Measurements from ENCODE around the gene RNF13. TPM values are rescaled to one million over a fixed set of nuclear protein-coding genes. Genes with fewer than 3 reads are reported as not detected.

RNF13 gene
- total and polyA plus RNA-seq, 2 donors (not counting 1 experiment from before 2014, with no cell fraction given) = 38.0 to 86.5 TPM

- intact Hi-C loops (cut with micrococcal nuclease) = no loop called here
- Mint-ChIP-seq H3K27ac (no peak overlapping the region), H3K27me3 (no peaks in the 10 kb centered on the region), H3K9me3 (ENCODE audit: insufficient read depth) (peaks cover 10% of the 10 kb centered on the region), H3K4me3 (no peak overlapping the region), H3K4me1 (peaks cover 2% of the 10 kb centered on the region)
- DNase-seq = no peak
- no CpG with 5 or more reads among the region's 1 CpG for WGBS (ENCODE audit: insufficient coverage)
- Histone ChIP-seq H3K9ac (ENCODE audit: low read length) (no peak overlapping the region), H3K4me1 (ENCODE audit: control insufficient read depth in 2 of 2, insufficient read depth in 2 of 2, low read length in 2 of 2) (no peaks in the 10 kb centered on the region), H3K9me3 (ENCODE audit: control extremely low read depth in 1 of 3, control insufficient read depth in 2 of 3, insufficient read depth in 1 of 3, low read length in 2 of 3) (peaks cover 5 to 10% (median 9%) of the 10 kb centered on the region in 3 donors), H3K79me2 (ENCODE audit: control insufficient read depth, insufficient read depth, low read length) (peaks cover 31% of the 10 kb centered on the region), H3K27ac (ENCODE audit: low read length in 2 of 2) (no peak overlapping the region), H3K4me3 (ENCODE audit: control extremely low read depth in 1 of 5, extremely low read depth in 1 of 5, insufficient read depth in 1 of 5, low read depth in 2 of 5, low read length in 4 of 5) (no peak overlapping the region), H4K20me1 (ENCODE audit: control insufficient read depth, insufficient read depth, low read length, poor library complexity, severe bottlenecking) (peaks cover 13% of the 10 kb centered on the region), H3K4me2 (replicated peaks; ENCODE audit: low read depth, low read length, poor library complexity, severe bottlenecking) (no peak overlapping the region), H3K27me3 (replicated peaks in 1 of 4; ENCODE audit: control extremely low read depth in 1 of 4, control insufficient read depth in 3 of 4, insufficient read depth in 4 of 4, low read length in 3 of 4) (no peaks in the 10 kb centered on the region), H3K36me3 (replicated peaks in 1 of 2; ENCODE audit: control extremely low read depth in 1 of 2, control insufficient read depth in 1 of 2, extremely low read depth in 1 of 2, insufficient read depth in 2 of 2, low read length in 1 of 2) (peaks cover 5 to 9% of the 10 kb centered on the region in 2 experiments), H2AFZ (ENCODE audit: insufficient read depth, low read depth, low read length, poor library complexity, severe bottlenecking) (no peak overlapping the region)
- ATAC-seq (ENCODE audit: low read depth) = no peak
- TF ChIP-seq CTCF (IDR thresholded peaks at IDR 0.05) = no peak
- no peak for TF ChIP-seq EZH2 (IDR thresholded peaks at IDR 0.05; ENCODE audit: borderline replicate concordance, insufficient read depth, low read depth, low read length, poor library complexity, severe bottlenecking)
- ChIA-PET POLR2A (no interaction called here), CTCF (no interaction called here)
Measured at GRCh38 chr3:149867563-149867962, 54.5 kb downstream of the RNF13 start.

- Histone ChIP-seq H3K4me2 (replicated peaks; ENCODE audit: low read depth, low read length, poor library complexity, severe bottlenecking) (no peak overlapping the region), H3K4me3 (ENCODE audit: control extremely low read depth in 1 of 5, extremely low read depth in 1 of 5, insufficient read depth in 1 of 5, low read depth in 2 of 5, low read length in 4 of 5) (no peak overlapping the region), H4K20me1 (ENCODE audit: control insufficient read depth, insufficient read depth, low read length, poor library complexity, severe bottlenecking) (peaks cover 13% of the 10 kb centered on the region), H2AFZ (ENCODE audit: insufficient read depth, low read depth, low read length, poor library complexity, severe bottlenecking) (no peak overlapping the region), H3K9ac (ENCODE audit: low read length) (no peak overlapping the region), H3K79me2 (ENCODE audit: control insufficient read depth, insufficient read depth, low read length) (peaks cover 26% of the 10 kb centered on the region), H3K27me3 (replicated peaks in 1 of 4; ENCODE audit: control extremely low read depth in 1 of 4, control insufficient read depth in 3 of 4, insufficient read depth in 4 of 4, low read length in 3 of 4) (no peaks in the 10 kb centered on the region), H3K36me3 (replicated peaks in 1 of 2; ENCODE audit: control extremely low read depth in 1 of 2, control insufficient read depth in 1 of 2, extremely low read depth in 1 of 2, insufficient read depth in 2 of 2, low read length in 1 of 2) (peaks cover 2 to 16% of the 10 kb centered on the region in 2 experiments), H3K9me3 (ENCODE audit: control extremely low read depth in 1 of 3, control insufficient read depth in 2 of 3, insufficient read depth in 1 of 3, low read length in 2 of 3) (peaks cover 0 to 10% (median 9%) of the 10 kb centered on the region in 3 donors), H3K4me1 (ENCODE audit: control insufficient read depth in 2 of 2, insufficient read depth in 2 of 2, low read length in 2 of 2) (no peaks in the 10 kb centered on the region), H3K27ac (ENCODE audit: low read length in 2 of 2) (no peak overlapping the region)
- peaks cover 5% of the 10 kb centered on the region for H3K9me3 Mint-ChIP-seq (ENCODE audit: insufficient read depth)
- peaks cover 2% of the 10 kb centered on the region for H3K4me1 Mint-ChIP-seq
- no CpG with 5 or more reads among the region's 3 CpGs for WGBS (ENCODE audit: insufficient coverage)
- ChIA-PET CTCF (no interaction called here), POLR2A (no interaction called here)
- intact Hi-C loops (cut with micrococcal nuclease) = no loop called here
- no peak overlapping the region for H3K4me3 Mint-ChIP-seq
- H3K27ac Mint-ChIP-seq = no peak overlapping the region
- DNase-seq (no peak), ATAC-seq (ENCODE audit: low read depth) (no peak)
- TF ChIP-seq CTCF (IDR thresholded peaks at IDR 0.05) (no peak), EZH2 (IDR thresholded peaks at IDR 0.05; ENCODE audit: borderline replicate concordance, insufficient read depth, low read depth, low read length, poor library complexity, severe bottlenecking) (no peak)
- no peaks in the 10 kb centered on the region for H3K27me3 Mint-ChIP-seq
Measured at GRCh38 chr3:149871855-149872254, 58.8 kb downstream of the RNF13 start.
